Measurements from ENCODE around the gene ZFAND6.

- TF ChIP-seq ZFP30 (CRISPR knock-in tag; IDR thresholded peaks at IDR 0.05) (no peak), POU6F1 (CRISPR knock-in tag; IDR thresholded peaks at IDR 0.05; ENCODE audit: borderline replicate concordance, low read depth) (no peak), ARNTL (CRISPR knock-in tag; IDR thresholded peaks at IDR 0.05; ENCODE audit: borderline replicate concordance, low read depth) (no peak), ZC3H10 (CRISPR knock-in tag; IDR thresholded peaks at IDR 0.05) (no peak), CSRNP3 (CRISPR knock-in tag; IDR thresholded peaks at IDR 0.05) (no peak), ZFP3 (CRISPR knock-in tag; IDR thresholded peaks at IDR 0.05) (no peak), ZNF70 (CRISPR knock-in tag; IDR thresholded peaks at IDR 0.05) (no peak), PATZ1 (CRISPR knock-in tag; IDR thresholded peaks at IDR 0.05; ENCODE audit: borderline replicate concordance) (no peak), TSHZ2 (CRISPR knock-in tag; IDR thresholded peaks at IDR 0.05) (no peak), RARB (CRISPR knock-in tag; IDR thresholded peaks at IDR 0.05) (no peak)
Observed at GRCh38 chr15:80058044-80058443, 1.4 kb upstream of the ZFAND6 start.

Data from SK-N-SH treated with all-trans-retinoic acid at 6 μM for 48 hours (cell line).